Central memory CD8-positive, alpha-beta T cell (primary cell): Measurements from ENCODE around the gene MEF2C.
A peak's percentile ranks its signal among the peaks of the same experiment; 100 is the strongest.

Source experiments
- ATAC-seq: fragments of 150-1000 bp; cut with Tn5 transposase; replicated peaks from 2 replicates; pipeline ENCODE4 v1.10.0; 2022; ENCODE audit warnings: mild to moderate bottlenecking, moderate FRiP score, moderate number of reproducible peaks; ENCODE audit not compliant: poor library complexity, severe bottlenecking; ENCODE audit errors: extremely low read depth
- DNase-seq, 2 donors: peaks; one replicate each; pipeline ENCODE4 v3.0.0; 2021; ENCODE audit warnings: low spot score in 2 of 2
- H3K27ac Mint-ChIP-seq: one replicate; pipeline ENCODE4 v1.8.0; 2022; ENCODE audit warnings: low read depth, mild to moderate bottlenecking, moderate library complexity, mixed read lengths
- H3K27me3 Mint-ChIP-seq: one replicate; pipeline ENCODE4 v1.8.0; 2022; ENCODE audit warnings: mixed read lengths
- H3K36me3 Mint-ChIP-seq: one replicate; pipeline ENCODE4 v1.8.0; 2022; ENCODE audit warnings: mild to moderate bottlenecking, moderate library complexity, mixed read lengths; ENCODE audit not compliant: insufficient read depth
- H3K4me1 Mint-ChIP-seq: one replicate; pipeline ENCODE4 v1.8.0; 2022; ENCODE audit warnings: mixed read lengths
- H3K4me3 Mint-ChIP-seq: one replicate; pipeline ENCODE4 v1.8.0; 2022; ENCODE audit warnings: mild to moderate bottlenecking, moderate library complexity, mixed read lengths
- H3K9me3 Mint-ChIP-seq: one replicate; pipeline ENCODE4 v1.8.0; 2022; ENCODE audit warnings: mixed read lengths

The MEF2C gene

DNA sequence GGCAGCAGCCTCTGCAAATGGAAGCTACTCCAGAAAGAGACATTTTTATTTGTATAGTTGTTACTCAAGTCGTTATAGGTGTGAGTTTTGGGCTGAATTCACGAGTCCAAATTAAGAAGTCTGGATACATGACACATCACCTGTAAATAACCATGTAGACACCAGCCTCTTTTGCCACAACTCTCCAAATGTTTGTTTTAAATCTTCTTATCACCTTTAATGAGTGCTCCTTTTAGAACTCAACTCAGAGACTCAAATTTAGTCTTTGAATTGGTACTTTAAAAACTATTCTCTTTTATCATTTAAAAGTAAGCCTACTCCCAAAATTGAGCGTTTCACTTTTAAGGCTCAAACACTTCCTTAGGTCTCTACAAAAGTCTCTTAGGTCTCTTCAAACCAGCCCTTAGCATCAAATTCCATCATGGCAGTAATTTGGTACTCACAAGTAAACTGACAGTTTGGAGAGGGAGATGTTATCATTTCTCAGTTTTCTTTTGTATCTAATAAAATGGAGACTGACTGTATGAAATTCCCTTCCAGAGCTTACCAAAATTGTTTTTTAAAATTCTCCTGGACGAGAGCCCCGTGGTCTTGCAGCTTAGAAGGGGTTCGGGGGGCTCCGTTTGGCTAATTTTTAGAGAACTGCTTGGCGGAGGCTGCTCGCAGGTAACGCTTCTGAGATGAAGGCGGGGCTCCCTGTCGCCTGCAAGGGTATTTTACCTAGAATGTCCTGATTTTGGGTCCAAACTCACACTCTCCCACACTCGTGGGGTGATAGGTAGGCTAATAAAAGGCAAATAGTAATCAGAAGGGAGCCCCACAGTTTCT lies 194.6 kb downstream of the MEF2C start:
- Mint-ChIP-seq H3K27ac (no peak overlapping the region), H3K27me3 (peaks cover 100% of the 10 kb centered on the region), H3K4me3 (no peak overlapping the region), H3K9me3 (no peaks in the 10 kb centered on the region), H3K4me1 (peaks cover 18% of the 10 kb centered on the region), H3K36me3 (peaks cover 29% of the 10 kb centered on the region)
- ATAC-seq = no peak
- no peak for DNase-seq

- no peaks in the 10 kb centered on the region for H3K9me3 Mint-ChIP-seq
- peaks cover 18% of the 10 kb centered on the region for H3K4me1 Mint-ChIP-seq
- no peak overlapping the region for H3K4me3 Mint-ChIP-seq
- peaks cover 32% of the 10 kb centered on the region for H3K36me3 Mint-ChIP-seq
- H3K27me3 Mint-ChIP-seq = peaks cover 100% of the 10 kb centered on the region
- ATAC-seq = no peak
- no peak for DNase-seq
- H3K27ac Mint-ChIP-seq = no peak overlapping the region
Measured at GRCh38 chr5:88687373-88687911, 195.5 kb downstream of the MEF2C start.

DNA sequence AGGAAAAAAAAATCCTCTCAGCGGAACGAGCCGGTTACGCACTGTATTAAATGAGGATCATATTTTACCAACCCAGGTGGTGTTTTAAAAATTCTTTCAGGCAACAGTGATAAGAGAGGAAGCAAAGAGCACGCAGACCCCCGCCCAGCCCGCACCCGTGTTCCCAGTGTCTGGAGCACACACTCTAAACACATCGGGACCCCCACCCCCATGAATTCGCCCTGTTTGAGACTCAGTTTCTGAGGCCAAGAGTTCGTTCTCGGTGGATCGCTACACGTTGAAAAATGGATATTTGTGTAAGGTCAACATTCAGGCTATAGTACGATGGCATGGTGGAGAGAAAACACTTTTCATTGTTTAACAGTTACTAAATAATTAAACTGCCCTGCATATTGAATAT lies 196.3 kb downstream of the MEF2C start:
- Mint-ChIP-seq H3K27ac (no peak overlapping the region), H3K9me3 (no peaks in the 10 kb centered on the region), H3K4me1 (peaks cover 18% of the 10 kb centered on the region), H3K27me3 (peaks cover 97% of the 10 kb centered on the region), H3K36me3 (peaks cover 32% of the 10 kb centered on the region), H3K4me3 (no peak overlapping the region)
- ATAC-seq (no peak), DNase-seq (no peak)

- peaks cover 28% of the 10 kb centered on the region for H3K36me3 Mint-ChIP-seq
- H3K27ac Mint-ChIP-seq = no peak overlapping the region
- ATAC-seq (no peak), DNase-seq (no peak)
- H3K4me1 Mint-ChIP-seq = peaks cover 14% of the 10 kb centered on the region
- peaks cover 97% of the 10 kb centered on the region for H3K27me3 Mint-ChIP-seq
- H3K9me3 Mint-ChIP-seq = no peaks in the 10 kb centered on the region
- H3K4me3 Mint-ChIP-seq = no peak overlapping the region
Measured at GRCh38 chr5:88685591-88686541, 197.1 kb downstream of the MEF2C start.

- DNase-seq (no peak), ATAC-seq (peak; percentile 24)
- peaks cover 97% of the 10 kb centered on the region for H3K27me3 Mint-ChIP-seq
- H3K27ac Mint-ChIP-seq = no peak overlapping the region
- H3K4me3 Mint-ChIP-seq = no peak overlapping the region
- H3K4me1 Mint-ChIP-seq = peaks cover 7% of the 10 kb centered on the region
- H3K9me3 Mint-ChIP-seq = no peaks in the 10 kb centered on the region
- H3K36me3 Mint-ChIP-seq = peaks cover 22% of the 10 kb centered on the region
Measured at GRCh38 chr5:88683506-88684135, 199.4 kb downstream of the MEF2C start.

DNA sequence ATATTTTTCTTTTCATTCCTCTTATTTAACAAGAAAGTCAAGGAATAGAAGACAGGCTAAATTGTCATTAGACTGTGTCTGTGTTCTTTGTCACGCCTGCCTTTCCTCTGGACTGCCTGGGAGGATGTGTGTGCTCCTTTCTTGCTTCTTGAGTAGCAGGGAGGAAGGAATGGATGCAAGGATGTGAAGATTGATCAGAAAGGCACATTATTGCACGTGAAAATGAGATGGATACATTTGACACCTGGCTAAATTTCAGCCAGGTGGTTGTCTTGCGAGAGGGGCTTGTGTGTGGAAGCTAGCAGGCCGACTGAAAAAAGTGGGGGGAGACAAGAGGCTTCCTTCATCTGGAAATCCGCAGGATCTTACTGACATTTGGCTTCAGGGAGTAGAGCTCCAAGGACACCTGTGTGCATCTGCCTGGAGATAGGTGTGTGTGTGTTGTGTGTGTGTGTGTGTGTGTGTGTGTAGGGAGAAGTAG lies 200.1 kb downstream of the MEF2C start:
- no peaks in the 10 kb centered on the region for H3K9me3 Mint-ChIP-seq
- ATAC-seq (no peak), DNase-seq (no peak)
- H3K27ac Mint-ChIP-seq = no peak overlapping the region
- no peak overlapping the region for H3K4me3 Mint-ChIP-seq
- peaks cover 97% of the 10 kb centered on the region for H3K27me3 Mint-ChIP-seq
- H3K4me1 Mint-ChIP-seq = peaks cover 7% of the 10 kb centered on the region
- peaks cover 22% of the 10 kb centered on the region for H3K36me3 Mint-ChIP-seq

DNA sequence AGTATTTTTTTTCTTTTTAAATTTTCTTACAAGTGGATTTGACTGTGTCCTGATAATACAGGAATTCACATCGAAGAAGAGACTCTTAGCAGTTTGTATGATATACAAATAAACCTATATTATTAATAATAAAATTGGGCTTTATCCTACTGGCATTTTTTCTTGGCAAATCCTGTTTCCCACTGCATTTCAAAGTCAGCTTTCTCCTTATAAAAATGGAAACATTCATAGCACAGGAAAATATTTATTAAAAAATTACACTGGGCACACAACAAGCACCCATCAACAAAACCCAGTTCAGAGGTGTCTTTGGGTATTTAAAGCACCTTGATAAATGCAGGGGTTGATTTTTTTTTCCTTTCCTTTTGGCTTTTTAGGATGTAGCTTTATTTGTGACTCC lies 200.9 kb downstream of the MEF2C start:
- H3K9me3 Mint-ChIP-seq = no peaks in the 10 kb centered on the region
- H3K27me3 Mint-ChIP-seq = peaks cover 97% of the 10 kb centered on the region
- peaks cover 7% of the 10 kb centered on the region for H3K4me1 Mint-ChIP-seq
- ATAC-seq (no peak), DNase-seq (no peak)
- peaks cover 22% of the 10 kb centered on the region for H3K36me3 Mint-ChIP-seq
- H3K27ac Mint-ChIP-seq = no peak overlapping the region
- H3K4me3 Mint-ChIP-seq = no peak overlapping the region

GRCh38 chr5:88681211-88681803 lies 201.7 kb downstream of the MEF2C start:
- Mint-ChIP-seq H3K4me3 (no peak overlapping the region), H3K27me3 (peaks cover 97% of the 10 kb centered on the region), H3K27ac (no peak overlapping the region), H3K36me3 (peaks cover 21% of the 10 kb centered on the region), H3K4me1 (peaks cover 7% of the 10 kb centered on the region), H3K9me3 (peaks cover 4% of the 10 kb centered on the region)
- ATAC-seq (no peak), DNase-seq (no peak)

DNA sequence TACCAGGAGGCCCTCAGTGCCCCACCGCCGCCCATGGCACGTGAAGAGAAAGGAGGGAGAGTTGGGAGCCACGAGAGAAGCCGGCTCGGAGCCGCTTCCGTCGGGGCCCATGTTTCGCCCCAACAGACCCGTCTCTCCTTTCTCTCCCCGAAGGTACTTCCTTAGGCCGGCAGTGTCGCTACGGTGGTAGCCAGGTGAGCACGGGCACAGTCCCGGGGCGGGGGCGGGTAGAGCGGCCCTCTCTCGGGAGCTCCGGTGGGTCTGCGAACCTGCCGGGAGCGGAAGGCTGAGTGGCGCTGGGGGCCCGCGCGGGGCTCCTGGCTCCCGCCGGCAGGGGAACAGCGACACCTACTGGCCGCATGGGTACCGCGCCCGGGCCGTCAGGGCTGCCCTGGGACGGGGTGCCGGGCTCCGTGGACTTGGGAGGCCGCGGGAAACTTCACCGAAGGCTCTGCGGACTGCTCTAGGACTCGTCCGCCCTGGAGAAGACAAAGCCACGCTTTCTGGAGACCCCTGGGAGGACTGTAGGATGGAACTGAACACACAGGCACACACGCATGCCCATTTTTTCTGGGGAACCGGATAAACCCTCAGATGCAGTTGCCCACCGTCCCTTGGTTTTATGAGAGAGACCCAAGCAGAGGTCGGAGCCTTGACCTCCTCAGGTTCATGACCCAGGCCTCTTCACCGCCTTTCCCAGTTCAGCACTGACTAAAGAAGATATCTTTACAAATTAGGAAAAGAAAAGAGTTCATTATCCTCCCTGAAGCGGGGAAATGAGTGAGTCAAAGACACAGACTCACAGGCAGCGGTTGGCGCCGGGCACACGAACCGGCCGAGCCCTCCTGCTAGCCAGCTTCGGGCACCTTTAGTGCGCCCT lies 202.5 kb downstream of the MEF2C start:
- peak; percentile 77 for ATAC-seq
- Mint-ChIP-seq H3K4me1 (peaks cover 13% of the 10 kb centered on the region), H3K9me3 (peaks cover 6% of the 10 kb centered on the region), H3K27me3 (peaks cover 97% of the 10 kb centered on the region), H3K36me3 (peaks cover 14% of the 10 kb centered on the region), H3K4me3 (peak overlapping the region; percentile 18), H3K27ac (no peak overlapping the region)
- DNase-seq = peak; percentile 59 to 77

GRCh38 chr5:88679638-88680037 lies 203.3 kb downstream of the MEF2C start:
- DNase-seq = no peak
- Mint-ChIP-seq H3K9me3 (peaks cover 6% of the 10 kb centered on the region), H3K27ac (no peak overlapping the region), H3K4me3 (peak overlapping the region; percentile 18), H3K27me3 (peaks cover 97% of the 10 kb centered on the region), H3K4me1 (peaks cover 19% of the 10 kb centered on the region), H3K36me3 (peaks cover 11% of the 10 kb centered on the region)
- ATAC-seq = no peak

DNA sequence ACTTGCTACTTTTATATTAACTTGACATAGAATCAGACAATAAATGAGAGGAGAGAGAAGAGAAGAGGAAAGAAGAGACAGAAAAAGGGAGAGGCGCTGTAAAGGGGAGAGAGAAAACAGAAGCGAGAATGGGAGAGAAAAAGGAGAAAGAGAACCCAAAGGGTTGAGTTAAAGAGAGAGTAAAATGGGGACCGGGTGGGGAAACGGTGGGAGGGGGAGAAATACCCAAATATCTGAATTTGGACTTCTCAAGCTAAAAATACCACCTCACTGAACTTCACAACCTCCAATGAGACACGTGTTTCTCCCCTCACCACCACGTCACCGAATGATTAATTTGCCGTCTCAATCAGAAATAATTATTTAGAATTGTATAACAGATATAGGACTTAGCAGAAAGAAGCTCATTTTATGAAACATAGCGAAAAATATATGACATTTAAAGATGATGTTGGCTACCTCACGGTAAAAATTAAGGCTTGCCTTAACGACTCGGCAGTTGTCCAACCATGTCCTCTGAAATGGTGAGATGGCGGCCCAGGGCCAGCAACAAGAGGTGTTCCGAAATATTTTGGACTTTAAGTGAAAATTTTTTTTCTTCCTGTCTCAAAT lies 204.1 kb downstream of the MEF2C start:
- no peak overlapping the region for H3K27ac Mint-ChIP-seq
- peaks cover 6% of the 10 kb centered on the region for H3K9me3 Mint-ChIP-seq

More for the DNA sequence above, 204.1 kb downstream of the MEF2C start:
- Mint-ChIP-seq H3K36me3 (peaks cover 13% of the 10 kb centered on the region), H3K4me3 (no peak overlapping the region), H3K27me3 (peaks cover 97% of the 10 kb centered on the region), H3K4me1 (peaks cover 17% of the 10 kb centered on the region)
- ATAC-seq = no peak
- DNase-seq = no peak
